Ishikawa (cell line): ENCODE results near the gene SGSM1.

Experiments
- CEBPB ChIP-seq: IDR thresholded peaks from 2 replicates; pipeline ENCODE4 v1.6.1; 2012
- CREB1 ChIP-seq: IDR thresholded peaks from 2 replicates; pipeline ENCODE4 v1.6.1; 2012; ENCODE audit warnings: low read depth
- EGR1 ChIP-seq: IDR thresholded peaks from 2 replicates; pipeline ENCODE4 v1.6.1; 2012
- EP300 ChIP-seq: IDR thresholded peaks from 2 replicates; pipeline ENCODE4 v1.6.1; 2012; ENCODE audit warnings: borderline replicate concordance
- FOXM1 ChIP-seq: IDR thresholded peaks from 2 replicates; pipeline ENCODE4 v1.6.1; 2012; ENCODE audit warnings: low read depth, borderline replicate concordance
- NFIC ChIP-seq: IDR thresholded peaks from 2 replicates; pipeline ENCODE4 v1.6.1; 2012
- RAD21 ChIP-seq: IDR thresholded peaks from 2 replicates; pipeline ENCODE4 v1.6.1; 2012; ENCODE audit warnings: low read depth
- TAF1 ChIP-seq: IDR thresholded peaks from 2 replicates; pipeline ENCODE4 v1.6.1; 2012; ENCODE audit warnings: low read depth, mild to moderate bottlenecking
- TCF12 ChIP-seq: IDR thresholded peaks from 2 replicates; pipeline ENCODE4 v1.6.1; 2012; ENCODE audit warnings: low read depth
- TEAD4 ChIP-seq: IDR thresholded peaks from 2 replicates; pipeline ENCODE4 v1.6.1; 2012
- USF1 ChIP-seq: IDR thresholded peaks from 2 replicates; pipeline ENCODE4 v1.6.1; 2012
- YY1 ChIP-seq: IDR thresholded peaks from 2 replicates; pipeline ENCODE4 v1.6.1; 2012; ENCODE audit warnings: low read depth
- ZBTB7A ChIP-seq: IDR thresholded peaks from 2 replicates; pipeline ENCODE4 v1.6.1; 2012; ENCODE audit warnings: low read depth
- TF ChIP-seq, protein P1 (sequence below): IDR thresholded peaks from 2 replicates; pipeline ENCODE4 v1.6.1; 2012
- TF ChIP-seq, protein P2 (sequence below): IDR thresholded peaks from 2 replicates; pipeline ENCODE4 v1.6.1; 2012; ENCODE audit warnings: low read depth, mild to moderate bottlenecking

SGSM1 gene

GRCh38 chr22:24969560-24970301 is 163.7 kb downstream of the SGSM1 start:
- TF ChIP-seq CREB1 (no peak), EP300 (peak; percentile 89), RAD21 (no peak), USF1 (0 out of 2 replicates have a peak, but pooled peaks have one; percentile 35), TAF1 (no peak), EGR1 (no peak), CEBPB (peak; percentile 3; the same call in 1 of the 2 replicates), YY1 (0 out of 2 replicates have a peak, but pooled peaks have one; percentile 29), NFIC (peak; percentile 94), ZBTB7A (peak; percentile 61), TCF12 (peak; percentile 94), FOXM1 (peak; percentile 61), TEAD4 (peak; percentile 67)
- TF ChIP-seq, protein P1, sequence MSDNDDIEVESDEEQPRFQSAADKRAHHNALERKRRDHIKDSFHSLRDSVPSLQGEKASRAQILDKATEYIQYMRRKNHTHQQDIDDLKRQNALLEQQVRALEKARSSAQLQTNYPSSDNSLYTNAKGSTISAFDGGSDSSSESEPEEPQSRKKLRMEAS: peak; percentile 51; the same call in 1 of the 2 replicates
- TF ChIP-seq, protein P2, sequence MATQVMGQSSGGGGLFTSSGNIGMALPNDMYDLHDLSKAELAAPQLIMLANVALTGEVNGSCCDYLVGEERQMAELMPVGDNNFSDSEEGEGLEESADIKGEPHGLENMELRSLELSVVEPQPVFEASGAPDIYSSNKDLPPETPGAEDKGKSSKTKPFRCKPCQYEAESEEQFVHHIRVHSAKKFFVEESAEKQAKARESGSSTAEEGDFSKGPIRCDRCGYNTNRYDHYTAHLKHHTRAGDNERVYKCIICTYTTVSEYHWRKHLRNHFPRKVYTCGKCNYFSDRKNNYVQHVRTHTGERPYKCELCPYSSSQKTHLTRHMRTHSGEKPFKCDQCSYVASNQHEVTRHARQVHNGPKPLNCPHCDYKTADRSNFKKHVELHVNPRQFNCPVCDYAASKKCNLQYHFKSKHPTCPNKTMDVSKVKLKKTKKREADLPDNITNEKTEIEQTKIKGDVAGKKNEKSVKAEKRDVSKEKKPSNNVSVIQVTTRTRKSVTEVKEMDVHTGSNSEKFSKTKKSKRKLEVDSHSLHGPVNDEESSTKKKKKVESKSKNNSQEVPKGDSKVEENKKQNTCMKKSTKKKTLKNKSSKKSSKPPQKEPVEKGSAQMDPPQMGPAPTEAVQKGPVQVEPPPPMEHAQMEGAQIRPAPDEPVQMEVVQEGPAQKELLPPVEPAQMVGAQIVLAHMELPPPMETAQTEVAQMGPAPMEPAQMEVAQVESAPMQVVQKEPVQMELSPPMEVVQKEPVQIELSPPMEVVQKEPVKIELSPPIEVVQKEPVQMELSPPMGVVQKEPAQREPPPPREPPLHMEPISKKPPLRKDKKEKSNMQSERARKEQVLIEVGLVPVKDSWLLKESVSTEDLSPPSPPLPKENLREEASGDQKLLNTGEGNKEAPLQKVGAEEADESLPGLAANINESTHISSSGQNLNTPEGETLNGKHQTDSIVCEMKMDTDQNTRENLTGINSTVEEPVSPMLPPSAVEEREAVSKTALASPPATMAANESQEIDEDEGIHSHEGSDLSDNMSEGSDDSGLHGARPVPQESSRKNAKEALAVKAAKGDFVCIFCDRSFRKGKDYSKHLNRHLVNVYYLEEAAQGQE: no peak

GRCh38 chr22:24972369-24972768 is 166.4 kb downstream of the SGSM1 start:
- TF ChIP-seq ZBTB7A: no peak
- TF ChIP-seq USF1: no peak
- TF ChIP-seq TAF1: no peak
- no peak for TF ChIP-seq EP300
- TF ChIP-seq FOXM1: no peak
- TF ChIP-seq CREB1: no peak
- TF ChIP-seq TEAD4: no peak
- TF ChIP-seq TCF12: no peak
- TF ChIP-seq EGR1: no peak
- no peak for TF ChIP-seq YY1
- TF ChIP-seq, protein P1: no peak
- TF ChIP-seq RAD21: no peak
- TF ChIP-seq CEBPB: no peak
- no peak for TF ChIP-seq NFIC

- TF ChIP-seq CEBPB: no peak
- no peak for TF ChIP-seq USF1
- TF ChIP-seq TAF1: no peak
- TF ChIP-seq EP300: no peak
Observed at GRCh38 chr22:24973872-24974271, 167.9 kb downstream of the SGSM1 start.

DNA sequence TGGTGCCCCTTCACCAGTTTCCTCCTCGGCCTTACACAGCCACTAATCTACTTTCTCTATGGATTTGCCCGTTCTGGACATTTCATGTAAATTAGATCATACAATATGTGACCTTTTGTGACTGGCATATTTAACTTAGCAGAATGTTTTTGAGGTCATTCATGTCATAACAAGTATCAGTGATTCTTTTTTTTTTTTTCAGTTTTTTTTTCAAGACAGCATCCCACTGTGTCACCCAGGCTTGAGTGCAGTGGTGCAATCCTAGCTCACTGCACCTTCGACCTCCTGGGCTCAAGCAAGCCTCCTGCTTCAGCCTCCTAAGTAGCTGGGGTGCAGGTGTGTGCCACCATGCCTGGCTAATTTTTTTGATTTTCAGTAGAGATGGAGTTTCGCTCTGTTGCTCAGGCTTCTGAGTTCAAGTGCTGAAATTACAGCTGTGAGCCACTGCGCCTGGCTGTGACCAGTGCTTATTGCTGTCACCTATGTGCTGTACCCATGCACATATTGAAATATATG is 169.2 kb downstream of the SGSM1 start:
- TF ChIP-seq RAD21 (no peak), EGR1 (no peak)

DNA sequence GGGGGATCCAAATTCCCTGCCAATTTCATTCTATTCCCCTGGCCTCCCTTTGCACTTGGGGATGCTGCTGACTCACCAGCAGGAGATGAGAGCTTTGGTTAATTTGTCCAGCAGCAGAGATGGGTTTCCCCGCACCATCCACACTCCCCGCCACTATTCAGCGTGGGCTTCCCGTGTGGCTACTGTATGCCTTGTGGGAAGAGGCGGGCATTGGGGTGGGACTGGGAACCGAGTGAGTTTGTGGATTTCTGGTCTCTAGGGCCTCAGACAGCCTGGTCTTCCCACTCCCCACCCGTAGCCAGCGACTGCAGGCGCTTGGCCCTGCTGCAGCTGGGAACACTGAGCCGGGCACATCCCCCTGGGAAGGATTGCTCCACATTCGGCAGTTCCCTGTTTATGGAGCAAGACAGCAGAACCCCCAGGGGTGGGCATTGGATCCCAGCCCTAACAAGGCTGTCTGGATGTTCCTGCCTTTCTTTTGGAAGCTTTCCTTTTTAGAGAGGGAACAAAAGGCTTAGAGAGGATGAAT is 169.9 kb downstream of the SGSM1 start:
- TF ChIP-seq, protein P1: no peak
- TF ChIP-seq FOXM1 (no peak), USF1 (no peak), TAF1 (no peak), CREB1 (no peak), TEAD4 (no peak), TCF12 (no peak), YY1 (no peak), EGR1 (no peak), NFIC (no peak)
- TF ChIP-seq, protein P2: no peak
